HEK293T (cell line): ENCODE results near the gene USF3.

Experiments
- CTCF ChIA-PET: fragments of 350-600 bp; formaldehyde crosslinking; extraction: SDS; loops from one replicate; lab custom pipeline; 2021; ENCODE audit warnings: antibody characterized with exemption, inconsistent platforms; lab: Yijun Ruan, JAX
- POLR2A ChIA-PET: fragments of 350-600 bp; formaldehyde crosslinking; extraction: SDS; loops from one replicate; lab custom pipeline; 2020; ENCODE audit warnings: antibody characterized with exemption, inconsistent platforms; lab: Yijun Ruan, JAX
- DNase-seq: peaks from one replicate; pipeline ENCODE4 v3.0.0; 2012; ENCODE audit warnings: mixed read lengths; ENCODE audit errors: extremely low spot score
- ARNT ChIP-seq: fragments of 450-650 bp; IDR thresholded peaks from 2 replicates; pipeline ENCODE4 v1.6.1; 2017; ENCODE audit warnings: mild to moderate bottlenecking
- BHLHE40 ChIP-seq: fragments of 450-650 bp; IDR thresholded peaks from 2 replicates; pipeline ENCODE4 v1.6.1; 2016; ENCODE audit warnings: mild to moderate bottlenecking, moderate library complexity, borderline replicate concordance
- CTBP1 ChIP-seq: fragments of 450-650 bp; IDR thresholded peaks from 2 replicates; pipeline ENCODE4 v1.6.1; 2016; ENCODE audit warnings: borderline replicate concordance
- ELF4 ChIP-seq: fragments of 450-650 bp; IDR thresholded peaks from 2 replicates; pipeline ENCODE4 v1.6.1; 2017; ENCODE audit warnings: antibody characterized with exemption
- FOXA1 ChIP-seq: fragments of 450-650 bp; IDR thresholded peaks from 2 replicates; pipeline ENCODE4 v1.6.1; 2016; ENCODE audit warnings: mild to moderate bottlenecking
- FOXK2 ChIP-seq: fragments of 450-650 bp; IDR thresholded peaks from 2 replicates; pipeline ENCODE4 v1.6.1; 2016; ENCODE audit warnings: mild to moderate bottlenecking
- FOXM1 ChIP-seq: fragments of 450-650 bp; IDR thresholded peaks from 2 replicates; pipeline ENCODE4 v1.6.1; 2017; ENCODE audit warnings: mild to moderate bottlenecking, borderline replicate concordance
- HDGF ChIP-seq: fragments of 450-650 bp; IDR thresholded peaks from 2 replicates; pipeline ENCODE4 v1.6.1; 2017; ENCODE audit warnings: antibody characterized with exemption, borderline replicate concordance
- L3MBTL2 ChIP-seq: fragments of 450-650 bp; conservative IDR thresholded peaks from 2 replicates; pipeline ENCODE4 v1.6.1; 2016; ENCODE audit warnings: mild to moderate bottlenecking
- LEF1 ChIP-seq: fragments of 450-650 bp; IDR thresholded peaks from 2 replicates; pipeline ENCODE4 v1.6.1; 2017; ENCODE audit warnings: mild to moderate bottlenecking, borderline replicate concordance
- NFRKB ChIP-seq: fragments of 450-650 bp; IDR thresholded peaks from 2 replicates; pipeline ENCODE4 v1.6.1; 2016; ENCODE audit warnings: mild to moderate bottlenecking, moderate library complexity
- SP1 ChIP-seq: fragments of 450-650 bp; IDR thresholded peaks from 2 replicates; pipeline ENCODE4 v1.6.1; 2017
- SUZ12 ChIP-seq: fragments of 450-650 bp; IDR thresholded peaks from 2 replicates; pipeline ENCODE4 v1.6.1; 2016; ENCODE audit warnings: mild to moderate bottlenecking
- TARDBP ChIP-seq: fragments of 450-650 bp; IDR thresholded peaks from 2 replicates; pipeline ENCODE4 v1.6.1; 2016
- ZNF384 ChIP-seq: fragments of 450-650 bp; IDR thresholded peaks from 2 replicates; pipeline ENCODE4 v1.6.1; 2016
- TF ChIP-seq, protein P1 (sequence below): fragments of 450-650 bp; IDR thresholded peaks from 2 replicates; pipeline ENCODE4 v1.6.1; 2016

USF3 gene

DNA sequence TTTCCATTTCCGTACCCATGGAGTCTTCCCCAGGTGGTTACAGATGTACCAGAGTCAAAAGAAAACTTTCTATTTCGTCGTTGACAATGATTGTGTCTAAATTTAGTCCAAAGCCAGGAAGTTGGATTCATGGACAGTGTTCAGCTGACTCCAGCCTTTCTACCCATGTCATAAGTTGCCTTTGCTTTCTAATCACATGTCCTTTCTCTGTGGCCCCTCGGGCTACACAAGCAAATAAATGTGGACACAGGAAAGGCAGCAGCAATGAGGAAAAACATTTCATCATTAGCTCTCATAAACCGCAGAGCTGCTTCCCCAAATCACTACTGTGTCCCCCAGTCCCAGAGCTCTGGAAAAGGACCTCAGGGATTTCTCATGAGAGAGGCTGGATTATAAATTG is 82.0 kb downstream of the USF3 start:
- TF ChIP-seq L3MBTL2 (no peak), ZNF384 (no peak), CTBP1 (no peak), BHLHE40 (no peak), ELF4 (no peak), ARNT (no peak), SP1 (no peak), FOXK2 (no peak), TARDBP (no peak), FOXM1 (no peak), FOXA1 (no peak), SUZ12 (no peak), HDGF (no peak)
- TF ChIP-seq, protein P1, sequence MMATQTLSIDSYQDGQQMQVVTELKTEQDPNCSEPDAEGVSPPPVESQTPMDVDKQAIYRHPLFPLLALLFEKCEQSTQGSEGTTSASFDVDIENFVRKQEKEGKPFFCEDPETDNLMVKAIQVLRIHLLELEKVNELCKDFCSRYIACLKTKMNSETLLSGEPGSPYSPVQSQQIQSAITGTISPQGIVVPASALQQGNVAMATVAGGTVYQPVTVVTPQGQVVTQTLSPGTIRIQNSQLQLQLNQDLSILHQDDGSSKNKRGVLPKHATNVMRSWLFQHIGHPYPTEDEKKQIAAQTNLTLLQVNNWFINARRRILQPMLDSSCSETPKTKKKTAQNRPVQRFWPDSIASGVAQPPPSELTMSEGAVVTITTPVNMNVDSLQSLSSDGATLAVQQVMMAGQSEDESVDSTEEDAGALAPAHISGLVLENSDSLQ: no peak
- CTCF ChIA-PET: no interaction called here

DNA sequence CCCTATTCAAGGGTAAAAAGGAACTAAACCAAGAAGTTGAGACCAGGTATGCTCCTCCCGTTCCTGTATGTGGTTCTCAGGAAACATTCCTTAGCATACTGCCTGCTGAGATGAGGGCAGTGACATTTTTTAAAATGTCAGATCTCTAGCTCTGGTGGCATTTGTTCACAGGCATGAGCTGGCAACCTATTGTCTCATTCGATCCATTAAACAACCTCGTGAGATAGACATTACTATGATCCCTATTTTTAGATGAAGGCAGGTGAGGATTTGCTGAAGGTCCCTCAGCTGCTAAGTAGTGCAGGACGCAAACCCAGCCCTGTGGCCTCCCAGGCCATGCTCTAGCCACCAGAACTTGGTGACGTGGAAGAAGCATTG is 89.2 kb downstream of the USF3 start:
- POLR2A ChIA-PET: no interaction called here
- no peak for TF ChIP-seq L3MBTL2
- TF ChIP-seq FOXM1: no peak
- TF ChIP-seq FOXK2: no peak
- TF ChIP-seq FOXA1: no peak
- no peak for TF ChIP-seq SUZ12
- no peak for TF ChIP-seq ELF4
- no peak for TF ChIP-seq CTBP1
- no peak for TF ChIP-seq ZNF384
- TF ChIP-seq, protein P1: no peak
- no peak for TF ChIP-seq LEF1
- TF ChIP-seq TARDBP: no peak
- TF ChIP-seq ARNT: no peak
- no peak for TF ChIP-seq HDGF
- no peak for TF ChIP-seq SP1
- TF ChIP-seq BHLHE40: no peak
- TF ChIP-seq NFRKB: no peak
- CTCF ChIA-PET: no interaction called here
- DNase-seq: no peak

More for the DNA sequence above, 82.0 kb downstream of the USF3 start:
- POLR2A ChIA-PET: interaction anchor here (0.9 kb wide), 1 partner anchor 100 kb away, joined by 4 read pairs; the partner anchor contains the start of gene SPICE1
- DNase-seq: no peak

- POLR2A ChIA-PET: no interaction called here
- TF ChIP-seq FOXA1 (no peak), FOXK2 (no peak), SP1 (no peak), CTBP1 (no peak), ARNT (no peak), SUZ12 (no peak), NFRKB (no peak), LEF1 (no peak), HDGF (no peak), FOXM1 (no peak), BHLHE40 (no peak), ZNF384 (no peak), TARDBP (no peak), L3MBTL2 (no peak), ELF4 (no peak)
- TF ChIP-seq, protein P1: no peak
- DNase-seq: no peak
- CTCF ChIA-PET: no interaction called here
Measured at GRCh38 chr3:113606539-113607218, 89.8 kb downstream of the USF3 start.

DNA sequence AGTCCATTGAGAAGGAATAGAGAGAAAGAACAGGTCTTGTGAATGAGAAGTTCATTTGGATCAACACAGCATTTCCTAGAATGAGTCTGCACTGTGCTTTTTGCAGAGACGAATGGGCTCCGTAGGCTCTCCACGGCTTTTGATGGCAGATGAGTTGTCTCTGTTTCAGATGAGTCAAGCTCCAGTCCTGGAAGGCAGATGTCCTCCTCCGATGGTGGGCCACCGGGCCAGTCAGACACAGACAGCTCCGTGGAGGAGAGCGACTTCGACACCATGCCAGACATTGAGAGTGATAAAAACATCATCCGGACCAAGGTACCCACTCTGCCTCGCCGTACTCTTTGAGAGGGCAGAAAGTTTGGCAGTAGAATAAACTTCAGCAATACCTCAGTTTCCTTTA is 93.6 kb downstream of the USF3 start:
- no peak for DNase-seq
- ChIA-PET CTCF (no interaction called here), POLR2A (interaction anchor here (1.6 kb wide), 1 partner anchor 88 kb away, joined by 5 read pairs; the partner anchor contains the start of gene SPICE1)
- TF ChIP-seq L3MBTL2 (no peak), FOXM1 (no peak), BHLHE40 (no peak), HDGF (no peak), FOXK2 (no peak), NFRKB (no peak), TARDBP (no peak), SP1 (no peak), ELF4 (no peak), FOXA1 (no peak), SUZ12 (no peak), CTBP1 (no peak), ARNT (no peak), ZNF384 (no peak)
- TF ChIP-seq, protein P1: no peak

- TF ChIP-seq FOXA1 (no peak), LEF1 (no peak), SP1 (no peak), ARNT (no peak)
- CTCF ChIA-PET: interaction anchor here (1.0 kb wide), 1 partner anchor 25 kb away, joined by 3 read pairs; no protein-coding TSS in a partner anchor
- POLR2A ChIA-PET: interaction anchor here (1.6 kb wide), 1 partner anchor 87 kb away, joined by 5 read pairs; the partner anchor contains the start of gene SPICE1
- DNase-seq: no peak
Measured at GRCh38 chr3:113602256-113602655, 94.2 kb downstream of the USF3 start.
